NOMO-1 (cell line): Measurements from ENCODE around the gene S100A14.

Experiments used
- DNase-seq, 2 experiments: peaks; one replicate each; lab custom pipeline; 2025; ENCODE audit not compliant: unreplicated experiment in 2 of 2; lab: John Stamatoyannopoulos, UW

The S100A14 gene

GRCh38 chr1:153566414-153567371 is 49.4 kb downstream of the S100A14 start:
- peak; percentile 93 to 98 for DNase-seq

DNA sequence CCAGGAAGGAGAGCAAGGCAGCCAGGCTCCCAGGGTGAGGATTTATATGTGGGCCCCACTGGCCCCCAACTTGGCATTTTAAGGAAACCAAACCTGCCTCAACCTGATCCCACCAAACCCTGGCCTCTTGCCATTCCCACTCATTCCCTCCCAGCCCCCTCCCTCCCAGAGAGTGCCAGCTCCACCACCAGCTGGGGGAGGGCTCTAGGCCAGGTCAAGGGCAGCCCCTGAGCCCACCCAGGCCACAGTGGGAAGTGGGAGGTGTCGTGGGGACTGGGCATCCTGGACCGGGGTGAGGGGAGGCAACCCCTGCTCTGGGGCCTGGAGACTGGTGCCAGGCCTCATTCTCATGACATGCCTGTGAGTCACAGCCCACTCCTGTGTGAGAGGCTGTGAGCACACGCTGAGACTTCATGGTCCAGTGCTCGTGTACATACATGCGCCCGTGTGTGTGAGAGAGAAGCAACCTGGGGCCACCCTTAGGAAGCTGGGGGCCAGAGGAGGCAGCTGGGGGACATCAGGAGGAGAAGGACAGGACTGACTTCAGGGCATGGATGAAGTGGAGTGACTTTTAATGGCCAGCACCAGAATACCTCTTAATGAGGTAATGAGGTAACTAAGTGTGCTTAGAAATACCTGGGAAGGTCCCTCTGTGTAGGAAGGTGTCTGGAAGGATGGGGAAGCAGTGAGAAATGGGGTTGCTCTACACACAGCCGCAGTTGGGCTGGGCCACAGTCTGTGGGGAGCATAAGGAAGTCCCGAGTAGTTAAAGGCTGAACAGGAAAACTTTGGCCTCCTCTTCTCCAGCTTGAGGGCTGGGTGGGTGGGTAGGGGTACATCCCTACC is 50.4 kb downstream of the S100A14 start, which contains the start of gene S100A2:
Gene S100A2 (minus strand): TSS at position 316 of the 846 bp plus-strand sequence. CDS start 1,967 bp downstream, outside the sequence.
- peak; percentile 50 to 78 for DNase-seq
